Stimulated activated memory B cell treated with anti-CD40 and anti-IgM and Interleukin-4, amounts not matched to agents 10 μg/mL and 1 μg/mL and 100 μg/mL, for 72 hours (primary cell): Measurements from ENCODE around the gene ERLIN1.

Experiments used
- ATAC-seq: fragments of 150-1000 bp; cut with Tn5 transposase; 2 replicates; pipeline ENCODE4 v1.10.0; 2021
- H3K27ac Mint-ChIP-seq: one replicate; pipeline ENCODE4 v1.8.0; 2022; ENCODE audit warnings: mild to moderate bottlenecking, mixed read lengths
- H3K27me3 Mint-ChIP-seq: one replicate; pipeline ENCODE4 v1.8.0; 2022; ENCODE audit warnings: mixed read lengths
- H3K36me3 Mint-ChIP-seq: one replicate; pipeline ENCODE4 v1.8.0; 2022; ENCODE audit warnings: mixed read lengths
- H3K4me1 Mint-ChIP-seq: one replicate; pipeline ENCODE4 v1.8.0; 2022; ENCODE audit warnings: mixed read lengths
- H3K4me3 Mint-ChIP-seq: one replicate; pipeline ENCODE4 v1.8.0; 2022; ENCODE audit warnings: mild to moderate bottlenecking, moderate library complexity, mixed read lengths
- H3K9me3 Mint-ChIP-seq: one replicate; pipeline ENCODE4 v1.8.0; 2022; ENCODE audit warnings: mixed read lengths

Gene ERLIN1

GRCh38 chr10:100154666-100155065, 31.2 kb downstream of the ERLIN1 start:
- Mint-ChIP-seq H3K36me3 (peaks cover 88% of the 10 kb centered on the region), H3K4me1 (peaks cover 28% of the 10 kb centered on the region), H3K4me3 (no peak overlapping the region), H3K9me3 (no peaks in the 10 kb centered on the region), H3K27me3 (no peaks in the 10 kb centered on the region), H3K27ac (no peak overlapping the region)
- ATAC-seq = no peak

- no peaks in the 10 kb centered on the region for H3K27me3 Mint-ChIP-seq
- peaks cover 76% of the 10 kb centered on the region for H3K36me3 Mint-ChIP-seq
- ATAC-seq = no peak
- H3K9me3 Mint-ChIP-seq = no peaks in the 10 kb centered on the region
- no peak overlapping the region for H3K27ac Mint-ChIP-seq
- no peak overlapping the region for H3K4me3 Mint-ChIP-seq
- H3K4me1 Mint-ChIP-seq = peaks cover 34% of the 10 kb centered on the region
Measured at GRCh38 chr10:100153239-100153825, 32.5 kb downstream of the ERLIN1 start.

GRCh38 chr10:100151723-100152300, 34.0 kb downstream of the ERLIN1 start:
- Mint-ChIP-seq H3K36me3 (peaks cover 61% of the 10 kb centered on the region), H3K9me3 (no peaks in the 10 kb centered on the region), H3K27ac (no peak overlapping the region), H3K4me1 (peaks cover 19% of the 10 kb centered on the region), H3K4me3 (no peak overlapping the region), H3K27me3 (no peaks in the 10 kb centered on the region)
- no peak for ATAC-seq

- peaks cover 38% of the 10 kb centered on the region for H3K36me3 Mint-ChIP-seq
- peak overlapping the region; percentile 52 for H3K27ac Mint-ChIP-seq
- ATAC-seq = peak; percentile 89
- H3K4me3 Mint-ChIP-seq = peak overlapping the region; percentile 6
- H3K27me3 Mint-ChIP-seq = peaks cover 8% of the 10 kb centered on the region
- no peaks in the 10 kb centered on the region for H3K9me3 Mint-ChIP-seq
- peaks cover 15% of the 10 kb centered on the region for H3K4me1 Mint-ChIP-seq
Measured at GRCh38 chr10:100148353-100149211, 37.2 kb downstream of the ERLIN1 start.

DNA sequence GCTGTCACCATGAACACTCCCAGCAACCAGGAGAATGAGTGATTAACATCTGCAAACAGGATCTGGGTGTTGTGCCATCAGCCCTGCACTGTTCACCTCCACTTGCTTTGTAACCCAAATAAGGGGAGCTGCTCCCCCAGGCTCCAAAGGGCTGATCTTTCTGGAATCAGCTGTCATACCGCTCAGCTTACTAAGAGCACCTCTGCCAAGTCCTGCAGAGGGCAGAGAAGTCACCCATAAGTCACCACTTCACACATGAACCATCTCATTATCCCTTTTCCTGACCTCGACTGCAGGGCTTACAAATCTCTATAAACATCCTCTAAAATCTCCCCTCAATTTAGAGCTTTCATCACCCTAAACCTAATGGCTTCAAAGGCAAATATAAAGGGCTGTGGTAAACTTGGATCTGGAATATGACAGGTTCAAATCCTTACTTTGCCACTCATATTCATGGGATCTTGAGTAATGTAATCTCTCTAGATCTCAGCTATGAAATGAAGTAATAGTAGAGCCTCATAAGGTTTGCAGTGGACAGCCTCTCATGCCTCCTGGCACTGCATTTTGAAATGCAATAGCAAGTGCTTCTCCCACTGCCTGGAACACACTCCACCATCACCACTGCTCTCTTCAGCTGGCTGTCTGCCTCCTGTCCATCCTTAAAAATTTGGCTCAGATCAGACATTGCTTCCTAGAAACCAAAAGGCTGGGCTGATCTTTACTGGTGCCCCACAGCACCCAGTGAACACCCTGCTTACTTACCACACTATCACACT, 38.8 kb downstream of the ERLIN1 start:
- Mint-ChIP-seq H3K27me3 (peaks cover 10% of the 10 kb centered on the region), H3K4me3 (no peak overlapping the region), H3K36me3 (peaks cover 28% of the 10 kb centered on the region), H3K4me1 (peaks cover 15% of the 10 kb centered on the region), H3K27ac (no peak overlapping the region), H3K9me3 (no peaks in the 10 kb centered on the region)
- no peak for ATAC-seq

DNA sequence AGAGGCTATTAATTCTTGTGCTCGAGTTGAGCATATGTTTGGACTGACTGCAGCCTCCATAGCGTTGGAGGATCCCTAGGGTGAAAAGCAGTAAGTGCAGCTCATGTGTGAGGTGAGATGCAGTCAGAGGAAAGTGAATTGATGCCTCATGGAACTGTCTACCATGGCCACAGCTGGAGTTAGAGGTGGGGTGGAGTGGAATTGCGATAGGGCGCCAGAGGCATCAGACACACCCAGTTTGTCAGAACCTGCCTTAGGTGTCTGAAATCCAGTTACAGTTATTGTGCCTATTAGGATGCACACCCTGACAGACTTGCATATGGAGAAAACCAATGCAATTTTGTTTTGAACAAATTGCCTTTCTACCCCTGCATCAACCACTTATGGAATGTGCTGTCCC, 39.4 kb downstream of the ERLIN1 start:
- no peak overlapping the region for H3K4me3 Mint-ChIP-seq
- no peaks in the 10 kb centered on the region for H3K9me3 Mint-ChIP-seq
- H3K4me1 Mint-ChIP-seq = peaks cover 15% of the 10 kb centered on the region
- no peak for ATAC-seq
- peaks cover 21% of the 10 kb centered on the region for H3K36me3 Mint-ChIP-seq
- H3K27ac Mint-ChIP-seq = no peak overlapping the region
- H3K27me3 Mint-ChIP-seq = peaks cover 10% of the 10 kb centered on the region

GRCh38 chr10:100143756-100144155, 42.1 kb downstream of the ERLIN1 start:
- ATAC-seq = no peak
- peaks cover 23% of the 10 kb centered on the region for H3K27me3 Mint-ChIP-seq
- peaks cover 4% of the 10 kb centered on the region for H3K36me3 Mint-ChIP-seq
- no peaks in the 10 kb centered on the region for H3K9me3 Mint-ChIP-seq
- no peak overlapping the region for H3K27ac Mint-ChIP-seq
- peaks cover 3% of the 10 kb centered on the region for H3K4me1 Mint-ChIP-seq
- no peak overlapping the region for H3K4me3 Mint-ChIP-seq

DNA sequence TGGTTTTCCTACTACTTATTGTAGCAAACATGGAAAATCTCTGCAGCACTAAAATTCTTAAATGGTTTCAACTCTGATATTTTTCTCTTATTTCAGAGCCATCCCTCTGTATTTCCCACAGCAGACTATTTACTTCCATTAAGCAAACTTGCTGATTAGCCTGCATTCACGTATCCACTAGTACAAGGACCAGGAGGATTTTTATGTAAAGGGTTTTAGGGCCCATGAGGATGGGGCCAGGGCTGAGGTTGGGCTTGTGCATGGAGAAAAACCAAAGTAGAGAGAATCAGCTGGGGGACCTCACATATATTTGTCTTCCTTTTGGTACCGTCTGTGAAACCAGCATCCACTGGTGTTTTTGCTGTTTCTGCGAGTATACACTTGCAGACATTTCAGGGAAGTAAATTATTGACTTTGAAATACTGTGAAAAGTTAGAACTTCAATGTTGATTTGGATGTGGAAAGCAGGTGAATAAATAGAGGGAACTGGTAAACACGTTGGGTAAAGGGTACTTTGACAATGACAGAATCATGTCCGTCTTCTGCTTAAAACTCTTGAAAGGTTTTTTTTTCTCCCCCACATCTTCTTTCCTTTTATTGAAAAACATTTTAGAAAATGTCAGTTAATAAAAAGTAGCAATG, 44.3 kb downstream of the ERLIN1 start:
- ATAC-seq = no peak
- Mint-ChIP-seq H3K27ac (no peak overlapping the region), H3K4me1 (no peaks in the 10 kb centered on the region), H3K36me3 (peaks cover 4% of the 10 kb centered on the region), H3K9me3 (no peaks in the 10 kb centered on the region), H3K27me3 (peaks cover 25% of the 10 kb centered on the region), H3K4me3 (no peak overlapping the region)

DNA sequence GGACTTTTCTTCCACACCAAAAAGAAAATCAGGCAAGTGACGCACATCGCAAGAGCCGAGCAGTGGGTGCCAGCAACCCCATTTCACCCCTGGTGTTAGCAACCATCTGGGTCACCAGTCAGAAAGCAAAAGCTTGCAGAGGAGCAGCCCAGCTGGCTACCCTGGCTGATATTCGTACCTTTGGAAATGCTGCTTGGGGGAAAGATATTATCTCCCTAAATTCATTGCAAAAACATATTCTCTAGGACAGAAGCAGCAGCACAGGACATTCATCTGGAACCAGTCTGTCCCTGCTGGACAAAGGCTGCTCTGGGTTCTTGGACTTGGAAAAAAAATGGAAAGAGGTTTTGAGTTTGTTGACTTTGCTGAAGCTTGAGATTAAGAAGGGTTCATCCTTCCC, 45.8 kb downstream of the ERLIN1 start:
- H3K27ac Mint-ChIP-seq = no peak overlapping the region
- ATAC-seq = no peak
- no peaks in the 10 kb centered on the region for H3K4me1 Mint-ChIP-seq
- no peak overlapping the region for H3K4me3 Mint-ChIP-seq
- peaks cover 4% of the 10 kb centered on the region for H3K36me3 Mint-ChIP-seq
- peaks cover 4% of the 10 kb centered on the region for H3K9me3 Mint-ChIP-seq
- H3K27me3 Mint-ChIP-seq = peaks cover 35% of the 10 kb centered on the region

DNA sequence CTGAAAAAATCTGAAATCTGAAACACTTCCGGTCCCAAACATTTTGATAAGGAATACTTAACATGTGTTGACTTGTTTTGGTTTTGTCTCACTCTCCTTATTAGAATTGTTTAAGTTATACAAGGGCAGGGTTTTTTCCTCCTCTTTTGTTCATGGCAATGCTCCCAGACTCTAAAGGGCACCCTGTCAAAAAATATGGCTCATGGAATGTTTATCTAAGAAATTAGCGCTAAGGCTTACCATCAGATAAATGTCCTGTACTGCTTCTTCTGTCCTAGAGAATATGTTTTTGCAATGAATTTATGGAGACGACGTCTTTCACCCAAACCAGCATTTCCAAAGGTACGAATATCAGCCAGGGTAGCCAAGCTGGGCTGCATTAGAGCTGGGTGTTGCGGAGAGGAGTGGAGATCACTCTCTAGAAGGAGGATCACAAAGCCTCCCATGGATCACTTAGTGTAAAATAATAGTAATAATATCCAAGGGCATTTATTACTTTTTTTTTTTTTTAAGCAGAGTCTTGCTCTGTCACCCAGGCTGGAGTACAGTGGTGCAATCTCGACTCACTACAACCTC, 46.8 kb downstream of the ERLIN1 start:
- H3K9me3 Mint-ChIP-seq = peaks cover 6% of the 10 kb centered on the region
- no peak overlapping the region for H3K27ac Mint-ChIP-seq
- H3K36me3 Mint-ChIP-seq = peaks cover 3% of the 10 kb centered on the region
- no peaks in the 10 kb centered on the region for H3K4me1 Mint-ChIP-seq
- ATAC-seq = no peak
- H3K4me3 Mint-ChIP-seq = no peak overlapping the region
- peaks cover 31% of the 10 kb centered on the region for H3K27me3 Mint-ChIP-seq

- Mint-ChIP-seq H3K27me3 (peaks cover 40% of the 10 kb centered on the region), H3K27ac (no peak overlapping the region), H3K4me3 (no peak overlapping the region), H3K36me3 (no peaks in the 10 kb centered on the region), H3K4me1 (no peaks in the 10 kb centered on the region), H3K9me3 (peaks cover 8% of the 10 kb centered on the region)
- ATAC-seq = no peak
Measured at GRCh38 chr10:100135486-100135885, 50.3 kb downstream of the ERLIN1 start.

DNA sequence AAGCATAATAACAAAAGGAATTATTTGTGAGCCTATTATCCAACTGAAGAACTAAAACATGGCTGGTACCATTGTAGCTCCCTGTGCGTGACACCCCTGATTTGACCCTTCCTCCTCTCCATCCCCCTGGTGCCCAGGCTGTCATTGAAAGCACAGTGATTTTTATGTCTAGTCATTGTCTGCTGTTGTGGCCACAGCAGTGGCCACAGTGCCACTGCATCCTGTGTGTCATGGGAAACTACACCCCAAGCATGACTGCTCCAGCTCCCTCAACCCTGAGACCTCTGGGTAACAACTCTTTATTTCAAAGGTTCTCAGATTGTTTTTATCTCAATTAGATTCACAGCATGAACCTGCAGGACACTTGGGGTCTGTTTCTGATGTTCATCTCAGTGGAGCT, 52.0 kb downstream of the ERLIN1 start:
- H3K27ac Mint-ChIP-seq = no peak overlapping the region
- H3K27me3 Mint-ChIP-seq = peaks cover 42% of the 10 kb centered on the region
- H3K9me3 Mint-ChIP-seq = peaks cover 8% of the 10 kb centered on the region
- H3K4me3 Mint-ChIP-seq = no peak overlapping the region
- H3K4me1 Mint-ChIP-seq = no peaks in the 10 kb centered on the region
- ATAC-seq = no peak
- no peaks in the 10 kb centered on the region for H3K36me3 Mint-ChIP-seq

DNA sequence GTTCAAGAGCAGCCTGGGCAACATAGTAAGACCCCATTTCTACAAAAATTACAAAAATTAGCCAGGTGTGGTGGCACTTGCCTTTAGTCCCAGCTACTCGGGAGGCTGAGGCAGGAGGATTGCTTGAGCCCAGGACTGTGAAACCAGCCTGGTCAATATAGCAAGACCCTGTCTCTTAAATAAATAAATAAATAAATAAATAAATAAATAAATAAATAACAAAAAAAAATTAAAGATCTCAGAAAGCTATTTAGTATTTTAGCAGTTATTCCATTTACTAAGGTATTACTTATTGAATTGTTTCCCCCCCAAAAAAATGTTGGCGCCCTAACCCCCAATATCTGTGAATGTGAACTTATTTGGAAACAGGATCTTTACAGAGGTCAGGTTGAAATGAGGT, 53.4 kb downstream of the ERLIN1 start:
- Mint-ChIP-seq H3K36me3 (no peaks in the 10 kb centered on the region), H3K27me3 (peaks cover 53% of the 10 kb centered on the region), H3K4me3 (no peak overlapping the region), H3K4me1 (no peaks in the 10 kb centered on the region), H3K27ac (no peak overlapping the region), H3K9me3 (peaks cover 8% of the 10 kb centered on the region)
- ATAC-seq = no peak

DNA sequence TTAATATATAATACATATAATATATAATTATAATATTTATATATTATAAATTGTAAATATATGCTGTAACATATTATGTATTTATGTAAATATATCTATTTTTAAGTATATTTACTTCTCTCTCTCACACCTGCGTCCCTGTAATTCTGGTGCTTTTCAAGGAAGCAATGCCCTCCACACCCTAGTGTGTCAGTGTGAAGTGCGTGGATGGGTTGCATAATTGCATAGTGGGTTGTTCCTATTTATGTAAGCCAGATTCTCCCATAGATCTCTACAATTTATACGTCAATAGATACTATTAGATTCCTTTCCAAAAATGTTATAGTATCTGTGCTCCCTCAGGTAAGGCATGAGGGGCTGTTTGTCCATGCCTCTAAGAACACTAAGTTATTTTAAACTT, 54.3 kb downstream of the ERLIN1 start:
- Mint-ChIP-seq H3K27me3 (peaks cover 58% of the 10 kb centered on the region), H3K4me3 (no peak overlapping the region), H3K9me3 (peaks cover 8% of the 10 kb centered on the region), H3K4me1 (no peaks in the 10 kb centered on the region), H3K36me3 (no peaks in the 10 kb centered on the region), H3K27ac (no peak overlapping the region)
- ATAC-seq = no peak
